Measurements from ENCODE around the gene PRKAR1A.

PRKAR1A gene

GRCh38 chr17:68564415-68565111 is 52.3 kb downstream of the PRKAR1A start:
- H3K4me3 ChIP-seq (ENCODE audit: low read length): no peak overlapping the region

GRCh38 chr17:68565661-68566441 is 53.6 kb downstream of the PRKAR1A start:
- Histone ChIP-seq H3F3A (ENCODE audit: insufficient read depth, low read length) (no peaks in the 10 kb centered on the region), H3K9ac (ENCODE audit: low read length) (no peak overlapping the region), H3K4me2 (ENCODE audit: low read depth, low read length) (no peak overlapping the region), H3K9me3 (replicated peaks; ENCODE audit: insufficient read depth, low read length) (no peaks in the 10 kb centered on the region), H4K20me1 (ENCODE audit: insufficient read depth, low read length) (no peaks in the 10 kb centered on the region), H3K9me2 (replicated peaks; ENCODE audit: insufficient read depth, low read length) (no peaks in the 10 kb centered on the region), H3K27me3 (replicated peaks; ENCODE audit: insufficient read depth, low read length) (no peaks in the 10 kb centered on the region), H3K27ac (ENCODE audit: low read length) (no peak overlapping the region), H2AFZ (ENCODE audit: low read length) (no peak overlapping the region), H3K4me1 (ENCODE audit: low read length) (no peaks in the 10 kb centered on the region), H3K79me2 (ENCODE audit: low read length) (no peaks in the 10 kb centered on the region), H3K36me3 (replicated peaks; ENCODE audit: insufficient read depth, low read length) (no peaks in the 10 kb centered on the region), H3K4me3 (ENCODE audit: low read length) (no peak overlapping the region)
- TF ChIP-seq EZH2 (optimal IDR thresholded peaks at IDR 0.05; ENCODE audit: low read depth, low read length) (no peak), EZH2phosphoT487 (IDR thresholded peaks at IDR 0.05; ENCODE audit: low read length) (no peak), CTCF (IDR thresholded peaks at IDR 0.05; ENCODE audit: low read length) (no peak)
- no peak for DNase-seq

More at GRCh38 chr17:68564415-68565111, 52.3 kb downstream of the PRKAR1A start:
- no peaks in the 10 kb centered on the region for H3K36me3 ChIP-seq (replicated peaks; ENCODE audit: insufficient read depth, low read length)
- no peak for DNase-seq
- H3K27me3 ChIP-seq (replicated peaks; ENCODE audit: insufficient read depth, low read length): no peaks in the 10 kb centered on the region
- no peaks in the 10 kb centered on the region for H3K4me1 ChIP-seq (ENCODE audit: low read length)
- TF ChIP-seq EZH2phosphoT487 (IDR thresholded peaks at IDR 0.05; ENCODE audit: low read length) (no peak), EZH2 (optimal IDR thresholded peaks at IDR 0.05; ENCODE audit: low read depth, low read length) (no peak), CTCF (IDR thresholded peaks at IDR 0.05; ENCODE audit: low read length) (no peak)
- H3F3A ChIP-seq (ENCODE audit: insufficient read depth, low read length): no peaks in the 10 kb centered on the region
- H3K9me2 ChIP-seq (replicated peaks; ENCODE audit: insufficient read depth, low read length): no peaks in the 10 kb centered on the region
- no peak overlapping the region for H2AFZ ChIP-seq (ENCODE audit: low read length)
- H4K20me1 ChIP-seq (ENCODE audit: insufficient read depth, low read length): no peaks in the 10 kb centered on the region
- no peak overlapping the region for H3K27ac ChIP-seq (ENCODE audit: low read length)
- no peak overlapping the region for H3K4me2 ChIP-seq (ENCODE audit: low read depth, low read length)
- H3K79me2 ChIP-seq (ENCODE audit: low read length): no peaks in the 10 kb centered on the region
- no peak overlapping the region for H3K9ac ChIP-seq (ENCODE audit: low read length)
- H3K9me3 ChIP-seq (replicated peaks; ENCODE audit: insufficient read depth, low read length): no peaks in the 10 kb centered on the region

- Histone ChIP-seq H4K20me1 (ENCODE audit: insufficient read depth, low read length) (no peaks in the 10 kb centered on the region), H3K4me1 (ENCODE audit: low read length) (no peaks in the 10 kb centered on the region), H3K27ac (ENCODE audit: low read length) (no peak overlapping the region), H3K9me3 (replicated peaks; ENCODE audit: insufficient read depth, low read length) (no peaks in the 10 kb centered on the region), H3K36me3 (replicated peaks; ENCODE audit: insufficient read depth, low read length) (no peaks in the 10 kb centered on the region), H3K4me3 (ENCODE audit: low read length) (no peak overlapping the region), H2AFZ (ENCODE audit: low read length) (no peak overlapping the region), H3K79me2 (ENCODE audit: low read length) (no peaks in the 10 kb centered on the region), H3K9me2 (replicated peaks; ENCODE audit: insufficient read depth, low read length) (no peaks in the 10 kb centered on the region), H3K27me3 (replicated peaks; ENCODE audit: insufficient read depth, low read length) (no peaks in the 10 kb centered on the region), H3F3A (ENCODE audit: insufficient read depth, low read length) (no peaks in the 10 kb centered on the region), H3K4me2 (ENCODE audit: low read depth, low read length) (no peak overlapping the region), H3K9ac (ENCODE audit: low read length) (no peak overlapping the region)
- TF ChIP-seq EZH2phosphoT487 (IDR thresholded peaks at IDR 0.05; ENCODE audit: low read length) (no peak), CTCF (IDR thresholded peaks at IDR 0.05; ENCODE audit: low read length) (no peak), EZH2 (optimal IDR thresholded peaks at IDR 0.05; ENCODE audit: low read depth, low read length) (no peak)
- DNase-seq: no peak
Observed at GRCh38 chr17:68566442-68566738, 54.2 kb downstream of the PRKAR1A start.

Measured in MM.1S (cell line).